ENCODE measurements around the gene CNTN3.

DNA sequence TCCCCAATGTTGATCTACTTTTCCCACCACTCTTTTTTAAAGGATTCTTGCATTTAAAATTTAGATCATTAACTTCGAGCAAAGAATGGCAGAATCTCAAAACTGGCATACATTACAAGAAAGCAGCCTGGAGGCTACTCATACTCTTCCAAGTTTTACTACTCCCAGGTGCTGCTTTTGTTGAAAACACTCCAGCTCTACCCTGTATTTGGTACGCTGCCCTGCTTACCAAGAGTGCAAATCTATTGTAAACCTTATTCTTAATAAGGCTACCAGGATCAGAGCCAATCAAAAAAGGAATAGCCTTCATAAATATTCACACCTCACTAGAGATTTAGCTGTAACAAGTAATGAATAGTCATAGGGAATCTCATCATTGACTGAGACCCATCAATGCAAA, 11.6 kb upstream of the CNTN3 start:
- TF ChIP-seq, protein P1, sequence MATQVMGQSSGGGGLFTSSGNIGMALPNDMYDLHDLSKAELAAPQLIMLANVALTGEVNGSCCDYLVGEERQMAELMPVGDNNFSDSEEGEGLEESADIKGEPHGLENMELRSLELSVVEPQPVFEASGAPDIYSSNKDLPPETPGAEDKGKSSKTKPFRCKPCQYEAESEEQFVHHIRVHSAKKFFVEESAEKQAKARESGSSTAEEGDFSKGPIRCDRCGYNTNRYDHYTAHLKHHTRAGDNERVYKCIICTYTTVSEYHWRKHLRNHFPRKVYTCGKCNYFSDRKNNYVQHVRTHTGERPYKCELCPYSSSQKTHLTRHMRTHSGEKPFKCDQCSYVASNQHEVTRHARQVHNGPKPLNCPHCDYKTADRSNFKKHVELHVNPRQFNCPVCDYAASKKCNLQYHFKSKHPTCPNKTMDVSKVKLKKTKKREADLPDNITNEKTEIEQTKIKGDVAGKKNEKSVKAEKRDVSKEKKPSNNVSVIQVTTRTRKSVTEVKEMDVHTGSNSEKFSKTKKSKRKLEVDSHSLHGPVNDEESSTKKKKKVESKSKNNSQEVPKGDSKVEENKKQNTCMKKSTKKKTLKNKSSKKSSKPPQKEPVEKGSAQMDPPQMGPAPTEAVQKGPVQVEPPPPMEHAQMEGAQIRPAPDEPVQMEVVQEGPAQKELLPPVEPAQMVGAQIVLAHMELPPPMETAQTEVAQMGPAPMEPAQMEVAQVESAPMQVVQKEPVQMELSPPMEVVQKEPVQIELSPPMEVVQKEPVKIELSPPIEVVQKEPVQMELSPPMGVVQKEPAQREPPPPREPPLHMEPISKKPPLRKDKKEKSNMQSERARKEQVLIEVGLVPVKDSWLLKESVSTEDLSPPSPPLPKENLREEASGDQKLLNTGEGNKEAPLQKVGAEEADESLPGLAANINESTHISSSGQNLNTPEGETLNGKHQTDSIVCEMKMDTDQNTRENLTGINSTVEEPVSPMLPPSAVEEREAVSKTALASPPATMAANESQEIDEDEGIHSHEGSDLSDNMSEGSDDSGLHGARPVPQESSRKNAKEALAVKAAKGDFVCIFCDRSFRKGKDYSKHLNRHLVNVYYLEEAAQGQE (IDR thresholded peaks at IDR 0.05; ENCODE audit: low read depth) = no peak
- no peak for TF ChIP-seq POLR2A (IDR thresholded peaks at IDR 0.05; ENCODE audit: borderline replicate concordance, extremely low read depth, insufficient read depth, insufficient read length)
- TF ChIP-seq, protein P2, sequence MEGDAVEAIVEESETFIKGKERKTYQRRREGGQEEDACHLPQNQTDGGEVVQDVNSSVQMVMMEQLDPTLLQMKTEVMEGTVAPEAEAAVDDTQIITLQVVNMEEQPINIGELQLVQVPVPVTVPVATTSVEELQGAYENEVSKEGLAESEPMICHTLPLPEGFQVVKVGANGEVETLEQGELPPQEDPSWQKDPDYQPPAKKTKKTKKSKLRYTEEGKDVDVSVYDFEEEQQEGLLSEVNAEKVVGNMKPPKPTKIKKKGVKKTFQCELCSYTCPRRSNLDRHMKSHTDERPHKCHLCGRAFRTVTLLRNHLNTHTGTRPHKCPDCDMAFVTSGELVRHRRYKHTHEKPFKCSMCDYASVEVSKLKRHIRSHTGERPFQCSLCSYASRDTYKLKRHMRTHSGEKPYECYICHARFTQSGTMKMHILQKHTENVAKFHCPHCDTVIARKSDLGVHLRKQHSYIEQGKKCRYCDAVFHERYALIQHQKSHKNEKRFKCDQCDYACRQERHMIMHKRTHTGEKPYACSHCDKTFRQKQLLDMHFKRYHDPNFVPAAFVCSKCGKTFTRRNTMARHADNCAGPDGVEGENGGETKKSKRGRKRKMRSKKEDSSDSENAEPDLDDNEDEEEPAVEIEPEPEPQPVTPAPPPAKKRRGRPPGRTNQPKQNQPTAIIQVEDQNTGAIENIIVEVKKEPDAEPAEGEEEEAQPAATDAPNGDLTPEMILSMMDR (IDR thresholded peaks at IDR 0.05 in 2 of 3, conservative IDR thresholded peaks at IDR 0.05 in 1 of 3; ENCODE audit: borderline replicate concordance in 1 of 3, insufficient read depth in 1 of 3, low read depth in 2 of 3, low read length in 2 of 3) = no peak
- no peak for TF ChIP-seq POLR2AphosphoS5 (IDR thresholded peaks at IDR 0.05; ENCODE audit: low read depth, low read length)
- TF ChIP-seq SP1 (IDR thresholded peaks at IDR 0.05; ENCODE audit: low read depth) = no peak
- no peak for TF ChIP-seq EGR1 (IDR thresholded peaks at IDR 0.05; ENCODE audit: low read depth)
- TF ChIP-seq, protein P3, sequence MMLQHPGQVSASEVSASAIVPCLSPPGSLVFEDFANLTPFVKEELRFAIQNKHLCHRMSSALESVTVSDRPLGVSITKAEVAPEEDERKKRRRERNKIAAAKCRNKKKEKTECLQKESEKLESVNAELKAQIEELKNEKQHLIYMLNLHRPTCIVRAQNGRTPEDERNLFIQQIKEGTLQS (IDR thresholded peaks at IDR 0.05) = no peak
- TF ChIP-seq JUND (IDR thresholded peaks at IDR 0.05) = no peak
- TF ChIP-seq RAD21 (IDR thresholded peaks at IDR 0.05; ENCODE audit: low read depth) = no peak
- no peak for TF ChIP-seq ELF1 (IDR thresholded peaks at IDR 0.05; ENCODE audit: borderline replicate concordance, low read depth)
- TF ChIP-seq EZH2phosphoT487 (IDR thresholded peaks at IDR 0.05; ENCODE audit: borderline replicate concordance) = no peak
